HEK293 (cell line): ENCODE data around the gene ITGB8.

Experiments
- CTCF ChIA-PET: fragments of 350-600 bp; formaldehyde crosslinking; extraction: SDS; loops from one replicate; lab custom pipeline; 2021; ENCODE audit warnings: antibody characterized with exemption; lab: Yijun Ruan, JAX
- POLR2A ChIA-PET: fragments of 300-600 bp; formaldehyde crosslinking; extraction: SDS; loops from one replicate; lab custom pipeline; 2020; ENCODE audit warnings: antibody characterized with exemption, inconsistent platforms; lab: Yijun Ruan, JAX
- H3K27ac ChIP-seq: fragments of 200-500 bp; sonication (Bioruptor generic); 2 replicates; pipeline ENCODE4 v1.5.1; 2014; ENCODE audit warnings: low read depth, low read length, control low read depth, inconsistent platforms; ENCODE audit errors: extremely low read depth
- H3K36me3 ChIP-seq, 2 experiments: fragments of 200-500 bp in 1 of 2; sonication (Bioruptor generic) in 1 of 2; 1 replicate in 1 of 2; 2 replicates in 1 of 2; pipeline ENCODE4 v1.5.1; 2014 to 2017; ENCODE audit warnings: inconsistent platforms in 2 of 2, low read length in 2 of 2; ENCODE audit not compliant: control insufficient read depth in 2 of 2, insufficient read depth in 1 of 2
- H3K4me1 ChIP-seq: fragments of 200-500 bp; sonication (Bioruptor generic); 2 replicates; pipeline ENCODE4 v1.5.1; 2014; ENCODE audit warnings: mild to moderate bottlenecking, low read length, inconsistent platforms; ENCODE audit not compliant: control insufficient read depth, insufficient read depth
- H3K4me3 ChIP-seq: 2 replicates; pipeline ENCODE4 v1.5.1; 2011; ENCODE audit warnings: low read depth, mild to moderate bottlenecking, control low read depth, low read length, moderate library complexity
- H3K9me3 ChIP-seq: fragments of 200-500 bp; sonication (Bioruptor generic); 2 replicates; pipeline ENCODE4 v1.5.1; 2014; ENCODE audit warnings: low read depth, low read length, inconsistent platforms; ENCODE audit not compliant: control insufficient read depth, insufficient read depth
- GLI4 ChIP-seq: fragments of 450-650 bp; formaldehyde crosslinking; IDR thresholded peaks from 2 replicates; pipeline ENCODE4 v1.5.1; 2016; ENCODE audit warnings: missing biosample characterization, missing genetic modification characterization
- GLIS1 ChIP-seq: fragments of 450-650 bp; formaldehyde crosslinking; IDR thresholded peaks from 2 replicates; pipeline ENCODE4 v1.5.1; 2016; ENCODE audit warnings: missing biosample characterization, missing genetic modification characterization
- GLIS2 ChIP-seq: fragments of 450-650 bp; formaldehyde crosslinking; IDR thresholded peaks from 2 replicates; pipeline ENCODE4 v1.5.1; 2016; ENCODE audit warnings: missing biosample characterization, missing genetic modification characterization
- MYNN ChIP-seq: fragments of 450-650 bp; formaldehyde crosslinking; IDR thresholded peaks from 2 replicates; pipeline ENCODE4 v1.5.1; 2016; ENCODE audit warnings: missing biosample characterization, missing genetic modification characterization, borderline replicate concordance
- OSR2 ChIP-seq: fragments of 450-650 bp; formaldehyde crosslinking; IDR thresholded peaks from 2 replicates; pipeline ENCODE4 v1.5.1; 2016; ENCODE audit warnings: missing biosample characterization, missing genetic modification characterization
- PBX3 ChIP-seq: sonication (generic); formaldehyde crosslinking; IDR thresholded peaks from 2 replicates; pipeline ENCODE4 v1.8.1; 2022; ENCODE audit warnings: mild to moderate bottlenecking, moderate library complexity, missing genetic modification reagents
- SALL2 ChIP-seq: fragments of 450-650 bp; formaldehyde crosslinking; IDR thresholded peaks from 2 replicates; pipeline ENCODE4 v1.5.0; 2017; ENCODE audit warnings: missing biosample characterization, mild to moderate bottlenecking, missing genetic modification characterization, borderline replicate concordance
- WT1 ChIP-seq: fragments of 450-650 bp; formaldehyde crosslinking; IDR thresholded peaks from 2 replicates; pipeline ENCODE4 v1.5.1; 2016; ENCODE audit warnings: missing biosample characterization, missing genetic modification characterization
- ZBTB20 ChIP-seq: fragments of 450-650 bp; formaldehyde crosslinking; IDR thresholded peaks from 2 replicates; pipeline ENCODE4 v1.5.1; 2016; ENCODE audit warnings: missing biosample characterization, missing genetic modification characterization
- ZBTB48 ChIP-seq: fragments of 450-650 bp; formaldehyde crosslinking; IDR thresholded peaks from 2 replicates; pipeline ENCODE4 v1.5.1; 2016; ENCODE audit warnings: missing biosample characterization, missing genetic modification characterization
- ZBTB8A ChIP-seq: fragments of 450-650 bp; formaldehyde crosslinking; IDR thresholded peaks from 2 replicates; pipeline ENCODE4 v1.5.1; 2016; ENCODE audit warnings: missing biosample characterization, missing genetic modification characterization
- ZNF132 ChIP-seq: fragments of 450-650 bp; formaldehyde crosslinking; IDR thresholded peaks from 2 replicates; pipeline ENCODE4 v1.5.1; 2017; ENCODE audit warnings: missing biosample characterization, missing genetic modification characterization, borderline replicate concordance
- ZNF174 ChIP-seq: fragments of 450-650 bp; formaldehyde crosslinking; IDR thresholded peaks from 2 replicates; pipeline ENCODE4 v1.5.0; 2017; ENCODE audit warnings: missing biosample characterization, mild to moderate bottlenecking, missing genetic modification characterization
- ZNF202 ChIP-seq: fragments of 450-650 bp; formaldehyde crosslinking; IDR thresholded peaks from 2 replicates; pipeline ENCODE4 v1.5.1; 2016; ENCODE audit warnings: missing biosample characterization, missing genetic modification characterization, borderline replicate concordance
- ZNF274 ChIP-seq, 2 experiments: fragments of 200-500 bp in 1 of 2; fragments of 450-650 bp in 1 of 2; sonication (Bioruptor generic) in 1 of 2; formaldehyde crosslinking in 1 of 2; IDR thresholded peaks; 2 replicates each; pipeline versions ENCODE4 v1.5.1 to v1.6.1; 2014 to 2016; ENCODE audit warnings: borderline replicate concordance in 1 of 2, inconsistent platforms in 1 of 2, low read length in 1 of 2, missing biosample characterization in 1 of 2, missing genetic modification characterization in 1 of 2
- ZNF292 ChIP-seq: fragments of 450-650 bp; formaldehyde crosslinking; IDR thresholded peaks from 2 replicates; pipeline ENCODE4 v1.5.1; 2016; ENCODE audit warnings: low read depth, missing biosample characterization, missing genetic modification characterization, borderline replicate concordance
- ZNF324 ChIP-seq: fragments of 450-650 bp; formaldehyde crosslinking; IDR thresholded peaks from 2 replicates; pipeline ENCODE4 v1.5.1; 2016; ENCODE audit warnings: missing biosample characterization, missing genetic modification characterization
- ZNF335 ChIP-seq: fragments of 450-650 bp; formaldehyde crosslinking; conservative IDR thresholded peaks from 2 replicates; pipeline ENCODE4 v1.5.1; 2016; ENCODE audit warnings: missing biosample characterization, missing genetic modification characterization
- ZNF354C ChIP-seq: fragments of 450-650 bp; formaldehyde crosslinking; IDR thresholded peaks from 2 replicates; pipeline ENCODE4 v1.5.1; 2016; ENCODE audit warnings: missing biosample characterization, missing genetic modification characterization, low read depth, borderline replicate concordance
- ZNF433 ChIP-seq: fragments of 450-650 bp; formaldehyde crosslinking; IDR thresholded peaks from 2 replicates; pipeline ENCODE4 v1.5.1; 2016; ENCODE audit warnings: missing biosample characterization, missing genetic modification characterization, low read depth
- ZNF473 ChIP-seq: fragments of 450-650 bp; formaldehyde crosslinking; IDR thresholded peaks from 2 replicates; pipeline ENCODE4 v1.5.1; 2017; ENCODE audit warnings: missing biosample characterization, missing genetic modification characterization
- ZNF501 ChIP-seq: fragments of 450-650 bp; formaldehyde crosslinking; IDR thresholded peaks from 2 replicates; pipeline ENCODE4 v1.5.1; 2016; ENCODE audit warnings: missing biosample characterization, missing genetic modification characterization
- ZNF548 ChIP-seq: fragments of 450-650 bp; formaldehyde crosslinking; IDR thresholded peaks from 2 replicates; pipeline ENCODE4 v1.5.1; 2016; ENCODE audit warnings: missing biosample characterization, missing genetic modification characterization
- ZNF658 ChIP-seq: fragments of 450-650 bp; formaldehyde crosslinking; IDR thresholded peaks from 2 replicates; pipeline ENCODE4; 2016; ENCODE audit warnings: missing biosample characterization, missing genetic modification characterization
- ZNF664 ChIP-seq: fragments of 450-650 bp; formaldehyde crosslinking; IDR thresholded peaks from 2 replicates; pipeline ENCODE4 v1.5.1; 2016; ENCODE audit warnings: missing biosample characterization, missing genetic modification characterization
- ZNF776 ChIP-seq: fragments of 450-650 bp; formaldehyde crosslinking; IDR thresholded peaks from 2 replicates; pipeline ENCODE4 v1.5.0; 2017; ENCODE audit warnings: missing biosample characterization, missing genetic modification characterization, borderline replicate concordance
- ZNF791 ChIP-seq: fragments of 450-650 bp; formaldehyde crosslinking; IDR thresholded peaks from 2 replicates; pipeline ENCODE4 v1.5.1; 2016; ENCODE audit warnings: missing biosample characterization, missing genetic modification characterization
- TF ChIP-seq, protein P1 (sequence below): fragments of 450-650 bp; formaldehyde crosslinking; conservative IDR thresholded peaks from 2 replicates; pipeline ENCODE4 v1.5.1; 2016; ENCODE audit warnings: low read depth, missing biosample characterization, missing genetic modification characterization
- TF ChIP-seq, protein P2 (sequence below): fragments of 450-650 bp; formaldehyde crosslinking; IDR thresholded peaks from 2 replicates; pipeline ENCODE4 v1.5.1; 2016; ENCODE audit warnings: missing biosample characterization, missing genetic modification characterization, low read depth

The ITGB8 gene

DNA sequence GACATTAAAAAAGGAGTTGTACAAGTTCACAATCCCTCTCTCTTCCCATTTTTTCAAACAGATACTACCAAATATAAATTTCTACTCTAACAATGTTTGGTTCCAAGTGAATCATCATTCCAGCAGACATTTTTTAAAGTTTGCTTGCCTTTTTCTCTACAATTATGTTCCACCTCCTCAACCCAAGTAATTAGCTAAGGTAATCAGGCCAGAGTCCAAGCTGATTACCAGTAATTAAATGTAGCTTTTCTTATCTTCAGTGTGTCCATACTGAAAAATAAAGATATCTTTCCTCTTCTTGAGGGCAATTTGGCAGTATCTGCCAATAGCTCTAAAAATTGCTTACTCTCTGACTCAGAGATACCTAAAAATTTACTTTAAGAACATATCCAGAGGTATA lies 126.0 kb downstream of the ITGB8 start:
- no peaks in the 10 kb centered on the region for H3K9me3 ChIP-seq
- ChIA-PET CTCF (interaction anchor here (0.7 kb wide), 1 partner anchor 15 kb away, joined by 3 read pairs; no protein-coding TSS in a partner anchor), POLR2A (no interaction called here)
- H3K27ac ChIP-seq = no peak overlapping the region
- no peak for TF ChIP-seq ZNF202 (tag by site-specific recombination)
- TF ChIP-seq ZNF473 = no peak
- no peak for TF ChIP-seq MYNN (tag by site-specific recombination)
- no peak for TF ChIP-seq ZNF274 (IDR thresholded peaks at IDR 0.05; ENCODE audit: low read length)
- no peak for TF ChIP-seq ZNF274 (tag by site-specific recombination; IDR thresholded peaks at IDR 0.05; ENCODE audit: borderline replicate concordance)
- TF ChIP-seq ZNF324 (tag by site-specific recombination) = no peak
- TF ChIP-seq ZNF335 = no peak
- no peak for TF ChIP-seq ZNF776 (tag by site-specific recombination)
- TF ChIP-seq WT1 = no peak
- TF ChIP-seq GLI4 (tag by site-specific recombination) = no peak
- TF ChIP-seq GLIS1 (tag by site-specific recombination) = no peak
- TF ChIP-seq ZBTB8A = no peak
- TF ChIP-seq ZNF664 (tag by site-specific recombination) = no peak
- no peak for TF ChIP-seq ZNF132 (tag by site-specific recombination)
- TF ChIP-seq ZBTB48 = no peak
- TF ChIP-seq, protein P1, sequence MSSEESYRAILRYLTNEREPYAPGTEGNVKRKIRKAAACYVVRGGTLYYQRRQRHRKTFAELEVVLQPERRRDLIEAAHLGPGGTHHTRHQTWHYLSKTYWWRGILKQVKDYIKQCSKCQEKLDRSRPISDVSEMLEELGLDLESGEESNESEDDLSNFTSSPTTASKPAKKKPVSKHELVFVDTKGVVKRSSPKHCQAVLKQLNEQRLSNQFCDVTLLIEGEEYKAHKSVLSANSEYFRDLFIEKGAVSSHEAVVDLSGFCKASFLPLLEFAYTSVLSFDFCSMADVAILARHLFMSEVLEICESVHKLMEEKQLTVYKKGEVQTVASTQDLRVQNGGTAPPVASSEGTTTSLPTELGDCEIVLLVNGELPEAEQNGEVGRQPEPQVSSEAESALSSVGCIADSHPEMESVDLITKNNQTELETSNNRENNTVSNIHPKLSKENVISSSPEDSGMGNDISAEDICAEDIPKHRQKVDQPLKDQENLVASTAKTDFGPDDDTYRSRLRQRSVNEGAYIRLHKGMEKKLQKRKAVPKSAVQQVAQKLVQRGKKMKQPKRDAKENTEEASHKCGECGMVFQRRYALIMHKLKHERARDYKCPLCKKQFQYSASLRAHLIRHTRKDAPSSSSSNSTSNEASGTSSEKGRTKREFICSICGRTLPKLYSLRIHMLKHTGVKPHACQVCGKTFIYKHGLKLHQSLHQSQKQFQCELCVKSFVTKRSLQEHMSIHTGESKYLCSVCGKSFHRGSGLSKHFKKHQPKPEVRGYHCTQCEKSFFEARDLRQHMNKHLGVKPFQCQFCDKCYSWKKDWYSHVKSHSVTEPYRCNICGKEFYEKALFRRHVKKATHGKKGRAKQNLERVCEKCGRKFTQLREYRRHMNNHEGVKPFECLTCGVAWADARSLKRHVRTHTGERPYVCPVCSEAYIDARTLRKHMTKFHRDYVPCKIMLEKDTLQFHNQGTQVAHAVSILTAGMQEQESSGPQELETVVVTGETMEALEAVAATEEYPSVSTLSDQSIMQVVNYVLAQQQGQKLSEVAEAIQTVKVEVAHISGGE (tag by site-specific recombination) = no peak
- TF ChIP-seq ZNF292 (tag by site-specific recombination) = no peak
- H3K4me3 ChIP-seq = no peak overlapping the region
- H3K4me1 ChIP-seq = 0 out of 2 replicates have a peak, but pooled peaks cover 2% of the 10 kb centered on the region
- H3K36me3 ChIP-seq = no peaks in the 10 kb centered on the region

DNA sequence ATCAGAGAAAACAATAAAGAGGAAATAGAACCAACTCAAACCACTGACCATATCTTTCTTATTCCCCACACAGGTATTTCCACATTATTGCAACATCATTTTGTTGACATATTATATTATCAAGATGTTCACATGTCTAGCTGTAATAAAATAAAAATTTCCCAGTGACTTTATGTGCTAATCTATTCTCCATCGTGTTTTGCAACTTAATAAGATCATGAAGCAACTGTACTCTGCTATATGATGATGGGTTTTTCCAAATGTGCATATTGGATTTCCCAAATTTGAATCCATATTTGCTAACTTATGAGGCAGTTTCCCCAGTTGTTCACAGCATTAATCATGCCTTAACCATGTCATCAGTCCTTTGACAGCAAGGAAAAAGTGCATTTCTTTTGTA lies 127.8 kb downstream of the ITGB8 start:
- POLR2A ChIA-PET = no interaction called here
- Histone ChIP-seq H3K4me3 (no peak overlapping the region), H3K27ac (no peak overlapping the region), H3K36me3 (no peaks in the 10 kb centered on the region), H3K4me1 (0 out of 2 replicates have a peak, but pooled peaks cover 1% of the 10 kb centered on the region), H3K9me3 (no peaks in the 10 kb centered on the region)
- CTCF ChIA-PET = no interaction called here
- TF ChIP-seq ZNF658 (tag by site-specific recombination) (no peak), OSR2 (no peak), SALL2 (tag by site-specific recombination) (no peak), ZNF433 (tag by site-specific recombination) (no peak), ZNF354C (no peak), ZNF501 (tag by site-specific recombination) (no peak), GLIS2 (tag by site-specific recombination) (no peak), ZBTB20 (tag by site-specific recombination) (no peak), PBX3 (CRISPR knock-in tag) (no peak), GLI4 (tag by site-specific recombination) (no peak), ZNF174 (tag by site-specific recombination) (no peak), ZNF548 (tag by site-specific recombination) (no peak), ZNF791 (tag by site-specific recombination) (no peak)
- TF ChIP-seq, protein P2, sequence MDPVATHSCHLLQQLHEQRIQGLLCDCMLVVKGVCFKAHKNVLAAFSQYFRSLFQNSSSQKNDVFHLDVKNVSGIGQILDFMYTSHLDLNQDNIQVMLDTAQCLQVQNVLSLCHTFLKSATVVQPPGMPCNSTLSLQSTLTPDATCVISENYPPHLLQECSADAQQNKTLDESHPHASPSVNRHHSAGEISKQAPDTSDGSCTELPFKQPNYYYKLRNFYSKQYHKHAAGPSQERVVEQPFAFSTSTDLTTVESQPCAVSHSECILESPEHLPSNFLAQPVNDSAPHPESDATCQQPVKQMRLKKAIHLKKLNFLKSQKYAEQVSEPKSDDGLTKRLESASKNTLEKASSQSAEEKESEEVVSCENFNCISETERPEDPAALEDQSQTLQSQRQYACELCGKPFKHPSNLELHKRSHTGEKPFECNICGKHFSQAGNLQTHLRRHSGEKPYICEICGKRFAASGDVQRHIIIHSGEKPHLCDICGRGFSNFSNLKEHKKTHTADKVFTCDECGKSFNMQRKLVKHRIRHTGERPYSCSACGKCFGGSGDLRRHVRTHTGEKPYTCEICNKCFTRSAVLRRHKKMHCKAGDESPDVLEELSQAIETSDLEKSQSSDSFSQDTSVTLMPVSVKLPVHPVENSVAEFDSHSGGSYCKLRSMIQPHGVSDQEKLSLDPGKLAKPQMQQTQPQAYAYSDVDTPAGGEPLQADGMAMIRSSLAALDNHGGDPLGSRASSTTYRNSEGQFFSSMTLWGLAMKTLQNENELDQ (tag by site-specific recombination) = no peak
